Esophagus squamous epithelium (tissue), 4 donors: ENCODE results near the gene IQCC.

Experiments
- CTCF ChIP-seq, 6 experiments: fragments of 450-650 bp in 4 of 6; fragments of 200-600 bp in 2 of 6; sonication (generic) in 2 of 6; IDR thresholded peaks; one replicate each; pipeline ENCODE4 v1.5.1; 2016 to 2019; ENCODE audit warnings: antibody characterized with exemption in 6 of 6, mild to moderate bottlenecking in 4 of 6, moderate library complexity in 4 of 6
- POLR2A ChIP-seq, 4 donors: fragments of 450-650 bp; IDR thresholded peaks; one replicate each; pipeline ENCODE4 v1.6.1; 2017; ENCODE audit warnings: antibody characterized with exemption in 4 of 4, mild to moderate bottlenecking in 4 of 4, moderate library complexity in 3 of 4

GRCh38 chr1:32246888-32247273 lies 41.4 kb downstream of the IQCC start, which contains the start of gene FAM167B:
- no peak for TF ChIP-seq CTCF (IDR thresholded peaks at IDR 0.05)
- TF ChIP-seq POLR2A (IDR thresholded peaks at IDR 0.05), result no peak
